Thoracic aorta endothelial cell (primary cell): Measurements from ENCODE around the gene ZPLD1. TPM values are rescaled to one million over a fixed set of nuclear protein-coding genes. Genes with fewer than 3 reads are reported as not detected.

Experiments used
- total RNA-seq: library from RNA; depleted of rRNA; stranded (reverse); fragments of >200 nt; gene quantifications from 2 replicates; pipeline ENCODE4 v1.2.3, GENCODE V29; 2012

ZPLD1 gene
- total RNA-seq = under 0.01 TPM in 1 of 2 replicates, not detected in the other

GRCh38 chr3:102434715-102435114 is at the start of gene ZPLD1:
TSS of gene ZPLD1 (plus strand) at chr3:102435015. CDS start at chr3:102438488, 3,473 bp downstream.

